Karpas-422 (cell line): ENCODE results near the gene LHX4. TPM values are rescaled to one million over a fixed set of nuclear protein-coding genes. Genes with fewer than 3 reads are reported as not detected.

Experiments used
- DNase-seq: peaks from one replicate; pipeline ENCODE4 v3.0.0-alpha.2; 2015
- H2AFZ ChIP-seq: fragments of 200-600 bp; sonication (generic); 2 replicates; pipeline ENCODE4 v1.6.1; 2014; ENCODE audit warnings: antibody characterized with exemption, low read length, mixed read lengths
- H3K27ac ChIP-seq: fragments of 200-600 bp; sonication (generic); 2 replicates; pipeline ENCODE4 v1.5.1; 2014; ENCODE audit warnings: mild to moderate bottlenecking, low read length, moderate library complexity
- H3K27me3 ChIP-seq: fragments of 200-600 bp; sonication (generic); 2 replicates; pipeline ENCODE4 v1.6.1; 2014; ENCODE audit warnings: low read length, mixed read lengths
- H3K36me3 ChIP-seq: fragments of 200-600 bp; sonication (generic); 2 replicates; pipeline ENCODE4 v1.6.1; 2014; ENCODE audit warnings: low read length, mixed read lengths; ENCODE audit not compliant: insufficient read depth
- H3K4me1 ChIP-seq: fragments of 200-600 bp; sonication (generic); 2 replicates; pipeline ENCODE4 v1.6.1; 2014; ENCODE audit warnings: mild to moderate bottlenecking, low read length, mixed read lengths
- H3K4me2 ChIP-seq: fragments of 200-600 bp; sonication (generic); 2 replicates; pipeline ENCODE4 v1.6.1; 2014; ENCODE audit warnings: low read length, low read depth, mild to moderate bottlenecking; ENCODE audit not compliant: poor library complexity, severe bottlenecking
- H3K4me3 ChIP-seq: fragments of 200-600 bp; sonication (generic); 2 replicates; pipeline ENCODE4 v1.5.1; 2014; ENCODE audit warnings: mild to moderate bottlenecking, antibody characterized with exemption, low read length, mixed read lengths
- H3K79me2 ChIP-seq: fragments of 200-600 bp; sonication (generic); 2 replicates; pipeline ENCODE4 v1.6.1; 2014; ENCODE audit warnings: mild to moderate bottlenecking, low read length, mixed read lengths
- H3K9ac ChIP-seq: fragments of 200-600 bp; sonication (generic); 2 replicates; pipeline ENCODE4 v1.6.0; 2014; ENCODE audit warnings: low read length
- H3K9me2 ChIP-seq: fragments of 200-600 bp; sonication (generic), shearing (Covaris generic); replicated peaks from 2 replicates; pipeline ENCODE4 v1.6.0; 2014; ENCODE audit warnings: mild to moderate bottlenecking, low read length, moderate library complexity; ENCODE audit not compliant: insufficient read depth
- H3K9me3 ChIP-seq: fragments of 300-700, 200-600 bp; sonication (generic); 2 replicates; pipeline ENCODE4 v1.6.1; 2014; ENCODE audit warnings: low read length, mixed read lengths
- H4K20me1 ChIP-seq: fragments of 200-600 bp; sonication (generic); 2 replicates; pipeline ENCODE4 v1.6.1; 2014; ENCODE audit warnings: mild to moderate bottlenecking, antibody characterized with exemption, low read length, low read depth; ENCODE audit not compliant: insufficient read depth
- total RNA-seq: library from RNA; depleted of rRNA; stranded (reverse); fragments of >200 nt; shearing (Covaris generic); gene quantifications from 2 replicates; pipeline ENCODE4 v1.2.3, GENCODE V29; 2014; ENCODE audit warnings: low replicate concordance

The LHX4 gene
- total RNA-seq, 1 experiment from 2014 or later: not detected

DNA sequence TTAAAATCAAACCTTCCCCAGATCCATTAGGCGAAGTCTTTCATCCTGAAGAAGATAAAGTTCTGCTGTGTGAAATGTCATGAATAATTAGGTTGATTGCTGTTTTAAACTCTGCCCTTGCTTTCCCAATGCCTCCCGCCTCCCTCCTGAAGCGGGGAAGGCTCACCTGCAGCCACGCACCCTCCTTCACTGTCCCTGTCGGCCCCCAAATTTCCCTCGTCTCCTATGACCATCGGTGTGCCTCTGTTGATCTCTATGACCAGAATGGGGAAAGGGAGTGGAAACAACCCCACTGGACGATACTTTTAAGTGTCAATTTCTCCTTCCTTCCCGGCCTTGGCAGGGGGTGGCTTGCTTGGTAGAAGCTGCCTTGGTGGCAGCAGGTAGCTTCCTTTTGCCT lies 35.1 kb downstream of the LHX4 start:
- Histone ChIP-seq H3K27ac (no peak overlapping the region), H3K9me2 (no peaks in the 10 kb centered on the region), H4K20me1 (no peaks in the 10 kb centered on the region; the same call in 1 of the 2 replicates), H3K27me3 (no peaks in the 10 kb centered on the region), H3K9ac (no peak overlapping the region), H3K4me1 (no peaks in the 10 kb centered on the region), H3K4me2 (no peak overlapping the region), H3K79me2 (no peaks in the 10 kb centered on the region), H3K9me3 (no peaks in the 10 kb centered on the region), H3K36me3 (no peaks in the 10 kb centered on the region), H2AFZ (no peak overlapping the region), H3K4me3 (no peak overlapping the region)
- DNase-seq: no peak

DNA sequence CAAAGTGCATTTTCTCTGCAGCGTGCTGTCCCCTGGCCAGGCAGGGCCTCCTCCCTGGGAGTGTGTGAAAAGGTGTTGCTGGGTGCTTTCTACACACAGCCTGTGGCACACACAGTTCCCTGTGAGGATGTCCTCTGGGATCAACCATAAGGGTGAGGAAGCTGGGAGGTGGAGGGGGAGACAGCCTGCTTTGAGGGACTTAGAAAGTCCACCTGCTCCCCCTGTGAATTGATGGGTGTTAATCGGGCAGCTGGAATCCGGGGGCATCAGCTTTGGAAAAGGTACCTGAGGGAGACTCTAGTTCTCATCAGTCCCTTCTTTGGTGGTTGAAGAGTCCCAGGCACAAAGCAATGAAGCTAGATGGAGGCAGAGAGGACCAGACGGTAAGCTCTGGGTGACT lies 35.8 kb downstream of the LHX4 start:
- Histone ChIP-seq H3K9ac (no peak overlapping the region), H3K9me2 (no peaks in the 10 kb centered on the region), H4K20me1 (no peaks in the 10 kb centered on the region; the same call in 1 of the 2 replicates), H3K4me1 (no peaks in the 10 kb centered on the region), H3K27ac (no peak overlapping the region), H3K36me3 (no peaks in the 10 kb centered on the region), H3K4me2 (no peak overlapping the region), H3K27me3 (no peaks in the 10 kb centered on the region), H3K79me2 (no peaks in the 10 kb centered on the region), H3K4me3 (no peak overlapping the region), H3K9me3 (no peaks in the 10 kb centered on the region), H2AFZ (no peak overlapping the region)
- DNase-seq: no peak

DNA sequence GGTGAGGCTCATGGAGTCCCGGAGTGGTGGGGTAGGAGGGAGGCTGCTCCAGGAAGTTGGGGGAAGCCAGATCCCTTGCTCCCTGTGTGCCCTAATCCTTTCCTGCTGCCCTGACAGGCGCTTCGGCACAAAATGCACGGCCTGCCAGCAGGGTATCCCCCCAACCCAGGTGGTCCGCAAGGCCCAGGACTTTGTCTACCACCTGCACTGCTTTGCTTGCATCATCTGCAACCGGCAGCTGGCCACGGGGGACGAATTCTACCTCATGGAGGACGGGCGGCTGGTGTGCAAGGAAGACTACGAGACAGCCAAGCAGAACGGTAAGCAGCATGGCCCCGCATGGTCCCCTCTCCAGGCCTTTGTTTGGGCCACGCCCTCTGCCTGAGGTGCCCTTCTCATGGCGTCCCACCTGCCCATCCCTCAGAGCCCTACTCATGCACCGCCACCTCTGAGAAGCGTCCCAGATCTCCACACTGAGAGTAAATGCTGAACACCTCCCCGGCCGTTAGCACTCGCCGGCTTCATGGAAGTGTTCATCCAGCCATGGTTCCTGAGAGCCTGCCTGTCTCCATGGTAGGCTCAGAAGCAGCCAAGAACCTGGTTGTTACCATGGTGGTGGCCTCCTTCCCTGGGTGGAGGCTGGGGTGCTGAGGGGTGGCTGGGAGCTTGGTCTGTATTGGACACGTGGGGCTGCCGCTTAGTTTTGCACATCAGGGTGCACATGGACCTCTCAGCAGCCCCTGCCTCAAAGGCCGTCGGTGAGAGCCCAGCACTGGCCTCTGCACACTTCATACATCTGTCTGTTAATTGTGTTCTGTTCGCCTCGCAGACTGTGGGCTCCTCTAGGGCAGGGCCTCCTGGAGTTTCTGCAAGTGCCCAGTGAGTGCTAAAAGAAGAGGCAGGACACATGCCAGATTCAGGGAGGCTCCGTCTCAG lies 36.5 kb downstream of the LHX4 start:
- H3K27ac ChIP-seq: no peak overlapping the region
- H3K4me2 ChIP-seq: no peak overlapping the region
- no peak overlapping the region for H3K9ac ChIP-seq
- H3K9me2 ChIP-seq: no peaks in the 10 kb centered on the region
- H3K9me3 ChIP-seq: no peaks in the 10 kb centered on the region
- no peaks in the 10 kb centered on the region; the same call in 1 of the 2 replicates for H4K20me1 ChIP-seq
- no peak overlapping the region for H2AFZ ChIP-seq
- no peak for DNase-seq
- H3K27me3 ChIP-seq: no peaks in the 10 kb centered on the region
- no peaks in the 10 kb centered on the region for H3K79me2 ChIP-seq
- H3K4me1 ChIP-seq: no peaks in the 10 kb centered on the region
- no peak overlapping the region for H3K4me3 ChIP-seq
- H3K36me3 ChIP-seq: no peaks in the 10 kb centered on the region

DNA sequence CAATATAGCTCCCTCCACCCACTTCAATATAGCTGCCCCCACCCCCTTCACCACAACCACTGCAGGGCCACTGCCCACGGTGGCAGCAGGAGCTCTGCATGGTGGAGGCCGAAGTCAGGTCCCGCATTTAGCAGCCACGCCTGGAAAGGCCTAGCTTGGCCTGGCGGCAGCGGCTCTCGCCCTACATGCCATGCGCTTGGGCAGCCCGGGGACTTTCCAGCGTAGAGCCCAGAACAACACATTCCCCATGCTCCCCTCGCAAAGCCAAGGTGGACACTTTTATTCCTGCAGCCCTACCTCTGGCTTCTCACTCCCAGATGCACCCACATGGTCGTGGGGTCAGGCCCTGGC lies 37.1 kb downstream of the LHX4 start:
- Histone ChIP-seq H3K9me3 (no peaks in the 10 kb centered on the region), H2AFZ (no peak overlapping the region), H3K79me2 (no peaks in the 10 kb centered on the region), H3K4me3 (no peak overlapping the region), H3K4me1 (no peaks in the 10 kb centered on the region), H3K27me3 (no peaks in the 10 kb centered on the region), H3K27ac (no peak overlapping the region), H3K36me3 (no peaks in the 10 kb centered on the region), H3K4me2 (no peak overlapping the region), H4K20me1 (no peaks in the 10 kb centered on the region; the same call in 1 of the 2 replicates), H3K9ac (no peak overlapping the region), H3K9me2 (no peaks in the 10 kb centered on the region)
- DNase-seq: no peak

DNA sequence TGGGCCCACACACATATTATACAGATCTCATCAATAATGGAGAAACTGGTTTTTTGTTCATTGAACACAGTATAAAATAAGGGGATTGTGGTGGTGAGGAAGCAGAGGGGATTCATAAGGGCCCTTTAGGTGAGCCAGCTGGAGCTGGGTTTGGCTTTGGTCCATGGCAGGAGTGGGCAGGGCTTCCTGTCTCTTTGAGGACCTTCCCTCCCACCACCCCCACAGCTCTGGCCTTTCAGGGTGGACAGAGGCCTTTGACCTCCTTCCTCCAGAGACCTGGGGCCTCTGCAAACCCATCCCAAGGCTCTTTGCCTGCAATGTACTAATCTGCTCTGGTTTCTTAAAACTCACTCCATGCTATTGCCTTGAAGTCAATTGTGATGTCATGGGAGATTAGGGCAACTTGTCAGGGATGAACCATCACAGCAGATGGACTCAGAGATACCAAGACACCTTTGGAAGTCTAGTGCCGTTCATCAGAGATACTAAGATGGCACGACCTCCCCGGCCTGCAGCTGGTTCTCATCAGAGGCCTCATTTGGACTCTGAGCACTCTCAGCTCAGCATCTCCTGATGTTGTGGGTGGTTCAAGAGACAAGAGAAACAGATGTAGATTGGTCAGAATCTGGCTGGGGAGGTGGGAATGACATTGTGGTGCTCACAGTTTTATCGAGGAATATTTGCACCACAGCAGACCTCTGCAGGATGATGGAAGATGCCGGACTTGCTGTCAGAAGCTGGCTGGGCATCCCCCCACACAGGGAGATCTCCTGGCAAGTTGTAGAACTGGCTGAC lies 37.9 kb downstream of the LHX4 start:
- DNase-seq: no peak
- Histone ChIP-seq H2AFZ (no peak overlapping the region), H3K36me3 (no peaks in the 10 kb centered on the region), H3K27ac (no peak overlapping the region), H3K27me3 (no peaks in the 10 kb centered on the region), H3K4me2 (no peak overlapping the region), H3K4me3 (no peak overlapping the region), H3K9me2 (no peaks in the 10 kb centered on the region), H3K9me3 (no peaks in the 10 kb centered on the region), H3K79me2 (no peaks in the 10 kb centered on the region), H3K4me1 (no peaks in the 10 kb centered on the region), H4K20me1 (no peaks in the 10 kb centered on the region), H3K9ac (no peak overlapping the region)

DNA sequence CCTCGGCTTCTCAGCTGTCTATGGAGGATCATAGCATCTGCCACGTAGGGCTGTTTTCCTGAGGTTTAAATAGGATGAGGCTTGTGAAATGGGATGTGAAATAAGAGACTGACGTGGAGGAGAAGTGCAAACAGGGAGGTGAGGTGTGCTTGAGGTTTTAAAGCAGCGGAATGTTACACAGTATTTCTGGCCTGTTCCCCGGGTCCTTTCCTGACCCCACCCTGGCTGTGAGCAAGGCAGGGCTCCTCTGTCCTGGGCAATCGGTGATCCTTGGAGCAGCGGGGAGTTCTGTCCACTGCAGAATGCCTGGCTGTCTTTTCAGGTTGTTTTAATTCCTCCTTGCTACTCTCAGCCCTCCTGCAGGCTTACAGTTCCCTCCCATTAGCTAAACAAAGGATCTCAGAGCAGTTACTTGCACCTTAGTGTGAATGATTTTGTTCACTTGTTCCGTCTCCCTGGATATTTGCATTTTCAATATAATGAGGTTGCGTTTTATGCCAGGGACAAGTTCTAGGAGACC lies 38.6 kb downstream of the LHX4 start:
- H3K4me1 ChIP-seq: no peaks in the 10 kb centered on the region
- no peaks in the 10 kb centered on the region for H3K36me3 ChIP-seq
- DNase-seq: no peak
- H3K4me2 ChIP-seq: no peak overlapping the region
- H3K4me3 ChIP-seq: no peak overlapping the region
- no peak overlapping the region for H3K9ac ChIP-seq
- no peak overlapping the region for H3K27ac ChIP-seq
- H4K20me1 ChIP-seq: no peaks in the 10 kb centered on the region
- H3K9me3 ChIP-seq: no peaks in the 10 kb centered on the region
- no peaks in the 10 kb centered on the region for H3K27me3 ChIP-seq
- no peaks in the 10 kb centered on the region for H3K79me2 ChIP-seq
- H2AFZ ChIP-seq: no peak overlapping the region
- H3K9me2 ChIP-seq: no peaks in the 10 kb centered on the region

DNA sequence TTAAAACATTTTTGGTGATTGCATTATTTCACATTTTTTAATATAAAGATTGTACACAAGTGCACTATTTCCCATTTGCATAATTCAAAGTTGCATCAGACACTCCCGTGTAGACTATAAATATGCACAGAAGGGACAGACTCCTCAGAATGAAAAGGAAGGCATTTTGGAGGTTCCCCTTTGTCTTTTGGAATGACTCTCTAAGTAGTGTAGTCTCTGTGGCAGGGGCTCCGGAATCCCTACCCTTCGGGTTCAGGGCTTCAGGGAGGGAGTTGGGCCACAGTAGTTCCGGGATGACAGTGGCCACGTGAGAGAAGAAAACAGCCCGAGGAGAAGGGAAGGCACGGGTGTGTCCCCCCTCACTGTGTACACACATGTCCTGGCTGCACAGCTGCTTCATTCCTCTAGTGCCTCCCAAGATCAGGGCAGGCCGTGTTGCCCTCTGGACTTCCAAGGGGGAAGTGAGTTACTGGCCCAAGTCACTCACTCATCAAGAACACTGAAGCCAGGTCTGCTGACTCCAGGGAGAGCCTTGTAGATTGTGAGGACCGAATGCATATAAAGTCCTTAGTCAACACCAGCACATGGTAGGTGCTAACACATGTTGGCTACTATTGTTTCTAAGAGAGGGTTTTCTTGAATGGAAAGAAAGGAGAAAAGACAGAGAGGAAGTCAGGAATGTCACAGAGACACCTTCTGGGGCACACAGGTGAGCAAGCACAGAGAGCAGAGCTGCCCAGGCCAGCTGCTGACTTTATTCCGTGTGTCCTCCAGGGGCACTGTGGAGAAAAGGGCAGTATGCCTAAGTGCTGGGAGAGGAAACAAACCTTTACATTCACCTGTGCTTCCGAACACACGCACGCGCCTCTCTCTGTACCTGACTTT lies 39.8 kb downstream of the LHX4 start:
- H3K79me2 ChIP-seq: no peaks in the 10 kb centered on the region
- H3K36me3 ChIP-seq: no peaks in the 10 kb centered on the region
- H3K4me2 ChIP-seq: no peak overlapping the region
- H4K20me1 ChIP-seq: no peaks in the 10 kb centered on the region
- no peak overlapping the region for H3K4me3 ChIP-seq
- H3K27me3 ChIP-seq: no peaks in the 10 kb centered on the region
- no peaks in the 10 kb centered on the region for H3K4me1 ChIP-seq
- no peaks in the 10 kb centered on the region for H3K9me3 ChIP-seq
- H3K9me2 ChIP-seq: no peaks in the 10 kb centered on the region
- H3K9ac ChIP-seq: no peak overlapping the region
- H3K27ac ChIP-seq: no peak overlapping the region
- DNase-seq: no peak
- no peak overlapping the region for H2AFZ ChIP-seq
